Central memory CD4-positive, alpha-beta T cell (primary cell): ENCODE data around the gene MARK4.
"Not testable (repeated sequence)": the region's sequence is repeated elsewhere in the genome, so short reads cannot be mapped to it uniquely, and the experiment has no call there.

Experiments used
- DNase-seq: peaks from one replicate; pipeline ENCODE4 v3.0.0; 2022

MARK4 gene

DNA sequence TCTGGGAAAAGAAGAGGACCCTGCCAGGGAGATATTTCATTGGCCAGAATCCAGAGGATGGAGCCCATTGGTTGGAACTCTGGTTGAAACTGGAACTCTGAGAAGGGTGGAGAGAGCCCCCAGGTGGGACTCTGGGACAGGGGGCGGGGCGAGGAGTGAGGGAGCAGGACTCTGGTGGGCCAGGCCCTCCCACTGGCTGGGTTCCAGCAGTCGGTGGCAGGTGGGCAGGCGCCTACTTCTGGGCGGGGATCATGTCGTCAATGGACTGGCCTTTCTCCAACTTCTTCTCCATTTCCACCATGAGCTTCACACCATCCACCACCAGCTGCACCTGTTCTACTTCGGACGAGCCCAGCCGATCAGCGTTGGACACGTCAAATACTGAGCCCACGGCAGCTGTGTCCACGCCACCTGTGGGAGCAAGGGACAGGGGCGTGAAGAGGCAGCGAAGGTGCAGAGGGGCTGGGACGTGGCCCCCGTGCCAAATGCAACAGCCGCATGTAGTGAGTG, 55.5 kb downstream of the MARK4 start:
- DNase-seq, result no peak

- DNase-seq, result no peak
These were observed 56.3 kb downstream of the MARK4 start for GRCh38 chr19:45307361-45307760.

DNA sequence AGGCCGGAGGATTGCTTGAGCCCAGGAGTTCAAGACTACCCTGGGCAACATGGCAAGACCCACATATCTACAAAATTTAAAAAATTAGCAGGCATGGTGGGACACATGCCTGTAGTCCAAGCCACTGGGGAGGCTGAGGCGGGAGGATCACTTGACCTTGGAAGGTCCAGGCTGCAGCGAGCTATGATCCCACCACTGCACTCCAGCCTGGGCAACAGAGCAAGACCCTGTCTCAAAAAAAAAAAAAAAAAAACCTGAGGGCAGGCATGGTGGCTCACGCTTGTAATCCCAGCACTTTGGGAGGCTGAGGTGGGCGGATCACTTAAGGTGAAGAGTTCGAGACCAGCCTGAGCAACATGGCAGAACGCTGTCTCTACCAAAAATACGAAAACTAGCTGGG, 58.3 kb downstream of the MARK4 start:
- not testable (repeated sequence) for DNase-seq

GRCh38 chr19:45311621-45312020, 60.5 kb downstream of the MARK4 start:
- DNase-seq, result no peak

GRCh38 chr19:45312285-45312684, 61.2 kb downstream of the MARK4 start:
- DNase-seq, result not testable (repeated sequence)

DNA sequence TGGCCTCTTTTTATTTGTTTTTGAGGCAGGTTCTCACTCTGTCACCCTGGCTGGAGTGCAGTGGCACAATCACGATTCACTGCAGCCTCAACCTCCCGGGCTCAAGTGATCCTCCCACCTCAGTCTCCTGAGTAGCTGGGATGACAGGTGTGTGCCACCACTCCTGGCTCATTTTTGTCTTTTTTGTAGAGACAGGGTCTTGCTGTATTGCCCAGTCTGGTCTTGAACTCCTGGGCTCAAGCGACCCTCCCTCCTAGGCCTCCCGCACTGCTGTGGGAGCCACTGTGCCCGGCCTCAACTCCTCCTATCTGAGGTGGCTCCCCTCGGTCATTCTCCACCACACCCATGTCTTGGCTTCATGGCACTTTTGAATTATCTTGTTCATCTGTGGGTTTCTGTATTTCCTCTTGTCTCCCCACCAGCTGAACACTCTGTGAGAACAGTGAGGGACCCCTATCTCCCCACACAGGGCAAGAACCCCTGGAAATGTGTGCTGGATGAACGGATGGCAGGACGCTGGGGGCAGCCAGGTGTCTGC, 63.7 kb downstream of the MARK4 start:
- DNase-seq, result no peak

DNA sequence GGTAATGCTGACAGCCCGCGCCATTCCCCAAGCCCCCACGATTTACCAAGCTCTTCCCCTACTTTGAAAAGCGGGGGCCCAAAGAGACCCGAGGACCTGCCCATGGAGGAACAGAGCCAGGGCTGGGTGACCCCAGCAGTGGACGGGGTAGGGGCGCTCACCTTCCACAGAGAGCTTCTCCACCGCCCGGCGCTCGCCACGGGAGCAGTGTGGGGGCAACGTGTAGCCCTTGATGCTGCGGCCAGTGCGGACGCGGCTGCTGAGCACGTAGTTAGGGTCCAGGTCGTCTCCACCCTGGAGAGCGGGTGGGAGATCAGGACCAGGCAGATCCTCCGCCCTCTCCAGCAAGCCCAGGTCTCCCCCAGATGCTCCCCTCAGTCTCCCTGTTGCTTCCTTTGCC, 64.2 kb downstream of the MARK4 start:
- no peak for DNase-seq

DNA sequence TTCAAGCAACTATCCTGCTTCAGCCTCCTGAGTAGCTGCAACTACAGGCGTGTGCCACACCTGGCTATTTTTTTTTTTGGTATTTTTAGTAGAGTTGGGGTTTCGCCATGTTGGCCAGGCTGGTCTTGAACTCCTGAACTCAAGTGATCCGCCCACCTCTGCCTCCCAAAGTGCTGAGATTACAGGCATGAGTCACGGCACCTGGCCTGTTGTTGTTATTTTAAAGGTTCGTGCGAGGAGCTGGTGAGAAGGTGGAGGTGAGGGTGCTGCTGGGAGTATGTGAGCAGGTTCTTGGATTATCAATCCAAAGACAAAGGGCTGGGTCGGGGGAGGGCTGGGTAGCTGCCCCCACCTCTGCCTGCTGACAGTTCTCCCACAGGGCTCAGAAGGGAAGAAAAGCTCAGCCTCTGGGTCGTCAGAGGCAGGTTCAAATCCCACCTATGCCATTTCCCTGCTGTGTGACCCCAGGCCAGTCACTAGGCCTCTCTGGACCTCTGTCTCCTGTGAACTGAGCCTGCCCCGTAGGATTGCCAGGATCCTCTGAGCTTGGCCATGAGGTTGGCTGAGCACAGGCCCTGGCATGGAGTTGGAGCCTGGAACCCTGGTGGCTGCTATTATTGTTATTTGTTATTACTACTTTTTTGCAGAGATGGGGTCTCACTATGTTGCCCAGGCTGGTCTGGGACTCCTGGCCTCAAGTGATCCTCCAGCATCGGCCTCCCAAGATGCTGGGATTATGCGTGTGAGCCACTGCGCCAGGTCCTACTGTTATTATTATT, 70.1 kb downstream of the MARK4 start:
- no peak for DNase-seq

DNA sequence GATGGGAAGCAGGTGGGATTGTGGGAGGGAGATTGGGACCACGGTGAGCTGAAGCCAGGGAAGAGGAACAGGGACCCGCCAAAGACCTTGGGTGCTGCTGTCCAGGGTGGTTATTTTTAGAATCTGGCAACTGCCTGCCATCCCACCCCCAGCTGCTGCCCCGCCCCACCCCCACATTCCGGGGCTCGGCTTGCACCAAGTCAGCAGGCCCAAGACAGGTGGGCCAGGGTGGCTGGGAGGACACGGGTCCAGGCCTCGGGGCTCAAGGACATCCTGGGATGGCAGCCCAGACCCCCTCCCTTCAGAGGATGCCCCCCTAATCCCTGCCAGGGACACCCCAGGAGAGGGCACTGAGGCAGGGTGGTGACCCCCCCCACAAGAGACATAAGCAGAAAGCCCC, 70.8 kb downstream of the MARK4 start:
- DNase-seq, result no peak

DNA sequence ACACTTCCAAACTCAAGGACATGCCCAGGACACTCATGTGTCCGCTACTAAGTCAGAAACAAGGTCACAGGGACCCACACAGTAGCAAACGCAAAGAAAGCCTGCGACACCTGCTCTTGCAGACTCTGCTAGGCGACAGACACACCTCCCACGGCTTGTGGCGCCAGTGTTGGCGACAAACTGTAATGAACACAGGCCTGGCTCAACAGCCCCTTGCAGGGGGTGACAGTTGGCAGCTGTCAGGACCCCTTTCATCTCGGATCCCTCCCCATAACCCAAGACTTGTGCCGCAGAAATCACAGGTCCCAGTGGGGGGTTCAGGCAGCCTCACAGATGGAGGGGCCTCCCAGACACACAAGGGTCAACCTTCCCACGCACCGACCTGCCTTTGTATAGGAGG, 71.2 kb downstream of the MARK4 start:
- no peak for DNase-seq

- no peak for DNase-seq
These were observed 71.7 kb downstream of the MARK4 start, which contains the start of gene CKM for GRCh38 chr19:45322744-45323281. CKM (minus strand) TSS chr19:45322875; CDS start chr19:45319713, 3,162 bp downstream.

DNA sequence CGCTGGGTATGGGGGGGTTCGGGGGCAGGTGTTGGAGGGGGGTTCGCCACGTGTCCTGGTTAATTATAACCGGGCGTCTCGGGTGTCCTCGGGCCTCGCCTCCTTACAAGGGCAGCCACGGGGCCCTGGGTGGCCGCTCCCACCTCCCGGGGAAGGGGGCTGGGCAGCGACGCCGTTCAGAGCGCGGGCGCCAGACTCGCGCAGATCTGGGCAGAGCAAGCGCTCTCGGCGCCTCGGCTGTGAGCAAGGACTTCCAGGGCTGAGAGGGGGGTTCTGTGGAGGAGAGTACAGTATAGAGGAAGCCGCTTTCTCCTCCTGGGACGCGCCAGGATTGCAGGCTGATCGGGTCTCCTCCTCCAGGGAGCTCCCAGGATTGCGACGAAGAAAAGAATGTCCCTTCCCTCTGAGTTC, 72.6 kb downstream of the MARK4 start:
- DNase-seq, result no peak

- DNase-seq, result no peak
These were observed 73.4 kb downstream of the MARK4 start for GRCh38 chr19:45324349-45324907.

DNA sequence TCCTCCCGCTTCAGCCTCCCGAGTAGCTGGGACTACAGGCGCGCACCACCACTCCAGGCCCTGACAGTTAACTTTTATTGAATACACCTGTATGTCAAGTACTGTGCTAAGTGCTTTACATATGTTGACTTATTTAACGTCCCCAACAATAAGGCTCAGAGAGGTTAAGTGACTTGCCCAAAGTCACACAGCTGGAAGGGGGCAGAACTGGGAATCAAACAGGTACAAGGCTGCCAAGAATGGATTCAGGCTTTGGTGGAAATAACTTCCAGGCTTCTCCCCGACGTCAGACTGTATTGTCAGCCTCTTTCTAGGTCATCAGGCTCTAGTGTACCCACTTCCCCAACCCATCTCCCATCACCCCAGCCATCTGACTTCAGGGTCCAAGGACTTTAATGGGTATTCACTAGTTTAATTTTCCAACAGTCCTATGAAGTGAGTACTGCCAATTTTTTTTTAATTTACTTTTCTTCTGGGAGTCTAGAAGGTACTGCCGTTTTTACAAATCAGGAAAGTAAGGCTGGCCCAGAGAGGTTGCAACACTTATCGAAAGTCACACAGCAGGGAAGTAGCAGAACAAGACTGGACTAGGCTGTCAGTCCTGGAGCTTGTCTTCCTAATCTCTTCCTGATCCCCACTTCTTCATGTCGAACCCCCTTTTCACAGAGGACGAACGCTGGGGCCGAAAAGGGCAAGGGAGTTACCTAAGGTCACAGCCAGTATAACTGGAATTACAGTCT, 76.5 kb downstream of the MARK4 start:
- DNase-seq, result no peak

DNA sequence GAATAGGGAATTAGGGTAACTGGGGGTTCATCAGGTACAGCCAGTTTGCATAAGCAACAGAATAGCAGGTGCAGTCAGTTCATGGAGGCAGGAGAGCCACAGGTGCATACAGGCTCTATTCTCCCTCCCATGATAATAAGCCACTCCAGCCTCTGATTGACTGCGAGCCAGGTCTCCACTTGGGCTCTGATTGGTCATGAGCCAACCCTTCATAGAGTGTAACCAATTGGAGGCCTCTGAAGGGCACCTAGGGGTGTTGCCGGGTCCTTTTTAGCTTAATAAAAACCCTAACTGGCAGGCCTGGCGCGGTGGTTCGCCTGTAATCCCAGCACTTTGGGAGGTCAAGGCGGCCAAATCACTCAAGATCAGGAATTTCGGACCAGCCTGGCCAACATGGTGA, 80.3 kb downstream of the MARK4 start:
- no peak for DNase-seq

DNA sequence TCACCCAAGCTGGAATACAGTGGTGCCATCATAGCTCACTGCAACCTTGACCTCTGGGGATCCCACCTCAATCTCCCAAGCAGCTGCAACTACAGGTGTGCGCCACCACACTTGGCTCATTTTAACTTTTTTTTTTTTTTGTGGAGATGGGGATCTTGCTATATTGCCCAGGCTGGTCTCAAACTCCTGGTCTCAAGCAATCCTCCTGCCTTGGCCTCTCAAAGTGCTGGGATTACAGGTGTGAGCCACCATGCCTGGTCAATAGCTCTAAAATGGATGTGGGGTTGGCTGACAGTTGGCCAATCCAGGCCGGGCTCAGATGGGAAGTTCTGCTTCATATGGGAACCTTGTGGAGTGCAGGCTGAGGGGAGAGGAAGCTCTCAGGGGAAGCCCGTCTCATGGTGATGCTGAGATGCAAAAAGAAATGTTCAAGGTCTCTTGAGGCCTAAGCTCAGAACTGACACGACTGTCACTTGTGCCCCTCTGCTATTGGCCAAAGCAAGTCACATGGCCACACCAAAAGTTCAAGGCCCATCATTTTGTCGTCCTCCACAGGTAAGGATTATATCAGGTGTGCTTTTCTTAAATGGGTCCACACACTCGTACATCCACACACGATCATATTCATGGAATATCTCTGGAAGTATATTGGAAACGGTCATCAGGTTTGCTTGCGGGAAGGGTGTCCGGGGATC, 82.7 kb downstream of the MARK4 start:
- DNase-seq, result no peak

DNA sequence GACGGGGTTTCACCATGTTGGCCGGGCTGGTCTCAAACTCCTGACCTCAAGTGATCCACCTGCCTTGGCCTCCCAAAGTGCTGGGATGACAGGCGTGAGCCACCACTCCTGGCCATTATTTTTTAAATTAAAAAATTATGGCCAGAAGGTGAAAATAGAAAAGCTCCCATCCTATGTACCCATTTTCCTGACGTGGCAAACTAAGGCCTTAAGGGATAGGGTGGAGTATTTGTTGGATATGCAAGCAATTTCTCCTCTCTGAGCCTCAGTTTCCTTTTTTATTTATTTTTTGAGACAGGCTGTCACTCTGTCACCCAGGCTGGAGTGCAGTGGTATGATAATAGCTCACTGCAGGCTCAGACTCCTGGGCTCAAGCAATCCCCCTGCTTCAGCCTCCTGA, 83.8 kb downstream of the MARK4 start:
- not testable (repeated sequence) for DNase-seq

DNA sequence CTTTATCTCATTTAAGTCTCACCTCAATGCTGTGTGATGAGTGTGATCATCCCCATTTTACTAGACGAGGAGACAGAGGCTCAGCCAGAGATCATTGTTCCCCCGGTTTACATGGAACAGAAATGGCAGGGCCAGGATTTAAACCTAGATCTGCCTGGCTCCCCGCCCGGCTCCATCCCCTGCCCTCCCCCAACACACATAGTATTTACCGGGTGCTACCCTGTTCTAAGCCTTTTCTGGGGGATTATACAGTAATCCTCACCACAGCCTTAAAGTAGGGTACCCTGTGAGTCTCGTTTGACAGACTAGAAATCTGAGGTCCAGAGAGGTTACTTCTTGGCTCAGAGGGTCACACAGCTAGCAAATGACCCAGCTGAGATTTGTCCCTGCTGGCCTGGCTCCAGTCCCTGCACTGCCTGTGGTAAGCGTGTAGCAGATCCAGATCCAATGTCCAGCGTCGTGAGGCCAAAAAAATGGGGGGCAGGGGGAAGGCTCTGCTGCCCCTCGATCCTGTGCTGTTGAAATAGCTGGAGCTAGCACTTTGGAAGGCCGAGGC, 85.7 kb downstream of the MARK4 start:
- DNase-seq, result no peak

GRCh38 chr19:45339629-45340028, 88.6 kb downstream of the MARK4 start:
- DNase-seq, result no peak

GRCh38 chr19:45340232-45340898, 89.3 kb downstream of the MARK4 start, which contains the start of gene KLC3:
KLC3 (plus strand) TSS chr19:45340750; CDS start chr19:45345542, 4,792 bp downstream.
- peak; percentile 18 for DNase-seq

DNA sequence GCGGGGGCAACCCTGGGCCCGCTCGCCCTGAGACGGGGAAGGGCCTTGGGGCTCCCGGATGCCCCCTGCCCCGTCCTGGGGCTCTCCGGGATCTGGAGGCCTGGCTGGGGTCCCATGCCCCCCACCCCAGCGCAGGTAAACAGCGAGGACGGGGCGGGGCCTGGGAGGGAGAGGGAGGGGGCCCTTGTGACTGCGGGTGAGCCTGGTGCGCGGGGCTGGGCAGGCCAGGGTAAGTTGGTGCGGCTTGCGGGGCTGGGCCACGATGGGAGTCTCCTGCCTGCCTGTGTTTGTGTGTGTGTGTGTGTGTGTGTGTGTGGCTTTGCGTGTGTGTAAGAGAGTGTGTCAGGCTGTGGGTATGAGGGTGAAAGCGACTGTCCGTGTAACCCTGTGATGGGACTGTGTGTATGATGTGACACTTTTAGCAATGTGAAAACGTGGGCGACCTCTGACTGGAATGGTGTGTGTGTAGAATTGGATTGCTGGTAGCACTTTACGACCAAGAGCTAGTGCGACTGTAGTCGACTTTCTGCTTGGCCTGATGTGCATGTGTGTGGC, 89.9 kb downstream of the MARK4 start:
- DNase-seq, result no peak
